OCI-M1 (cell line): ENCODE results near the gene ISM1.
"Not testable (repeated sequence)": the region's sequence is repeated elsewhere in the genome, so short reads cannot be mapped to it uniquely, and the experiment has no call there.

Experiments used
- DNase-seq: peaks from one replicate; lab custom pipeline; 2025; lab: John Stamatoyannopoulos, UW

ISM1 gene

DNA sequence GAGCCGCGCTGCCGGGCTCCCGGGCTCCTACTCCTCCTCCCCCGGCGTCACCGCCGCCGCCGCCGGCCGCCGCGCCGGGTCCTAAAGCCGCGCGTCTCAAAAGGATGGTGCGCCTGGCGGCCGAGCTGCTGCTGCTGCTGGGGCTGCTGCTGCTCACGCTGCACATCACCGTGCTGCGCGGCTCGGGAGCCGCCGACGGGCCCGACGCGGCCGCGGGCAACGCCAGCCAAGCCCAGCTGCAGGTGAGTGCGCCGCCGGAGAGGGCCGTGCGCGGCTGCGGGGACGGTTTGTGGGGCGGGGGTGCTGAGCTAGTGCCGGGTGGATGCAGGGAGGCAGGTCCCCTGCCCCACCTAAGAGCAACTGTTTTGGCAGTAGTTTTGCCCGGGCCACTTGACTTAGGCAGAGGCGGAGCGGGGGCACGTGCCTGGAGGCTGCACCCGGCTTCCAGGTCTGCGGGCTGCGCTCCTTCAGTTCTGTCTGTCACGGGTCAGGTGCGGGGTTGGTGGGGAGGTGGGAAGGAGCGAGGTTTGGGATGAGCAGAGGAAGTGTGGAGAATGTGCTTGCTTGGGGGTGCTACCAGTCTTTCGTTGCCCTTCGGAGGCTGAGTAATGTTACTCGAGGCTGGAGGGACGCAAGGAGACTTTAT is 722 bp downstream of the ISM1 start:
- peak; percentile 76 for DNase-seq

DNA sequence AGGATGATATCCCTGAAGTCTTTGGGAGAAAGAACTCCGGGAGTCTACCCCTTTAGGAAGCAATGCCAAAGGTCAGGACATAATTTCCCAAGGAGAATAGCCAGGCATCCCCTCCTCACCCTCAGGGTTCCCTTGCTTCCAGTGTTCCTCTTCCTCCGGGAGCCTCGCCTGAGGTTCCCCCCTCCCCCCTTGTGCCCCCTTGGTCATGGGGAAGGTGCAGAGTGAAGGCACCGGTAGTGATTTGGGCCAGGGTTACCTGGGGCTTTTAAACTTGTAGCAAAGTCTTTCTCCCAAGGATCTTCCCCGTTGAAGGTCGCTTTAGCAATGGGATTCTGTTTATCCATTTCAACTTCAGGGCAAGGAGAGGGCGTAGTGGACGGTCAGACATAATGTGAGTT is 1.2 kb downstream of the ISM1 start:
- no peak for DNase-seq

DNA sequence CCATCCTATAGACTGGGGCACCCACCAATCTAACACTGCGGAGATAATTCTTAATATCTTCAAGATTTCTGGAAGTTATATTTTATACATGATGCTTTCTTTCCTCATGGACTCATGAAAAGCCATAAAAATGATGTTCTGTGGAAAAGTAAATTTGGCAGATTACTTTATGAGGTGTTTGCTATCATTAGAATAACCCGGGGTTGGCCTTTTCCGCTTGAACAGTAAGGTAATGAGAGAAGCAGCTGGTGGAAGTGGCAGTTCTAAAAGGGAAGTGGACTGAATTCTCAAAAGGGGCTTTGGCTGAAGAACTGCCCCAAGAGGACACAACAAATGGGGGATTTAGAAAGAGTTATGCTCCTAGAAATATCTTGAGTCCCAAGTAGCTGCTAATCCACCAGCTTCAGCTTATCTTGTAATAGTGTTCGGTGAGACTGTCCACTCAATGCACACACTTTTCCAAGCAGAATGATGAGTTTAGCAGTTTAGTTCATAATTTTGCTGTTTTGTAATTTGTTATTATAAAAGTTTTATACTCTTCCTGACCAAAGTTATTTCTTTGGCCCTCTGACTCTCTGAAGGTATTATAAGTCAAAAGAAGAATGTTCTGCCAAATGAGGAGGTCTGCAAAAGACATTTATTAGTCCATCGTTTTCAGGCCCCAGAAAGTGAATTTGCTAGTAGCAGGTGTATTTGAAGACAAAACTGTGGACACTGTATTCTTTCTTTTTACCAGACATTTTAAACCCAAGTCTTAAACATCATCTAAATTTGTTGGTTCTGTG is 2.9 kb downstream of the ISM1 start:
- DNase-seq = no peak

DNA sequence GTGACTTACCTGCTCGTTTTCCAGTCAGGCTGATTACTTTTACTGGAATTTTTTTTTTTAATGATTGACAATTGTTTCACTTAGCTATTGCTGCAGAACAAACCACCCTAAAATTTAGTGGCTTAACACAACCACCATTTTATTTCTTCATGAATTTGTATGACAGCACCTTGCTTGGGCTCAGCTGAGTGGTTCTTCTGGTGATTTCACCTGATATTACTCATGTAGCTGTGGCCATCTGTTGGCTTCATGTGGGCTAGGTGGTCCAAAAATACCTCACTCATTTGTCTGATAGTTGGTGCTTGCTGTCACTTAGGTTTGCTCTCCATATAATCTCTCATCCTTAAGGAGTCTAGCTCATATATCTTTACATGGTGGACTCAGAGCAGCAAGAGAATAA is 5.3 kb downstream of the ISM1 start:
- DNase-seq = no peak

DNA sequence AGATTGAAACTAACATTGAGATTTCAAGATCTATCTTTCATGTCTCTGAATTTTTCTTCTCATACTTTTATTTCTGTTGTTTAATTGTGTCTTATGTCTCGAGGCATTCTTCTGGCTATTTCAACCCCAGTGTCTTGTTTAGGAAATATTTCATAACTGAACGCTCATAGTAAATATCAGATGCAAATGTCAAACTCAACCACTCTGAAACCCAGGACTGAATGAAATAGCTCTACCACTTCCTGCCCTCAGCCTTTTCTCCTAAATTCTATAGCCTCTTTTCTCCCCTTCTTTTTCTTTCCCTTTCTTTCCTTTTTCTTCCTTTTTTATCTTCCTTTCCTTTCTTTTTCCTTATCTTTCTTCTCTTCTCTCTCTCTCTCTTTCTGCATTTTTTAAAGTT is 7.7 kb downstream of the ISM1 start:
- no peak for DNase-seq

DNA sequence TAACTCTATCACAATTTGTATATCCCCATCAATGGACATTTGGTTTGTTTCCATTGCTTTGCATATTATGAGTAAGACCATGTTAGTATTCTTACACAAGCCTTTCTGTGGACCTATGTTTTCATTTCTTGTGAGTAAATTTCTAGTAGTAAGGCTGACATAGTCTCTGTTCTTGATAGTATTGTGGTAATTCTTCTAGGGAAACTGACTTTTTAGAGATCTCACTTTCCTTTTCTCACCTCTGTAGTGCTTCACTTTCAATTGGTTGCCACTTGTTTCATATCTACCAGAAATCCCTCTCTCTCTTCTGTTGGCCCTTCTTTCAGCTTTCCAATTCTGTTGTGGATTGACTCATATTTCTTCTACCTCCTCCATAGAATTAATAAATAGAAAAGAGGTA is 8.5 kb downstream of the ISM1 start:
- no peak for DNase-seq

DNA sequence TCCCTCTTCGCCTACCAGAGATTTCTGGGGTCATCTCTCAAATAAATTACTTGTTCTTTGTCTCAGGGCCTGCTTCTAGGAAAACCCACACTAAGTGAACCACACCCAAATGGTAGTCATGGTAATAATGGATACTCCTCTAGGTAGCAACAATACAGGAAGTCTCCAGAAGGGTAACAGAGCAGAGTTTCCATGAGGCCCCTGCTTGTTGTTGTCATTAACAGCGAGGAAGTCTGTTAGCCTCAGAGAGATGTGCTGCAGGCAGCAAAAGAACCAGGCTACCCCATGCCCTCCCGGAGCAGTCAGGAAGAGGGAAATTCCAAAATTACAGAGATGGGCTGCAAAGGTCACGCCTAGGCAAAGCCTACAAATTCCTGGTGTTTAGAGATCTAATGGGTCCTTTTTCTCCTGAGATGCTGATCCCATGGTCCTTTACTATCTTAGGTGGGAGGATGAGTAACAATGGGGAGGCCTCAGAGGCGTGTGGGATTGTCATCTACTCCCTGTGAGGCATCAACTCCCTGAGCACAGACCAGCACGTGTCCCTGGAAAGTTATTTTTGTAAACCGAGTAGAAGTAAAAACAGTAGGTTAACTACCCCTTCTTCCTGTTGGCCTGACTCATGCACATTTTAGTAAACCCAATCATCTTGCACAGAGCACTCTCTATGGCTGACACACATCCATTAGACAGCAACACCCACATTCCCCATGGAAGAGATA is 10.1 kb downstream of the ISM1 start:
- DNase-seq = peak; percentile 88

DNA sequence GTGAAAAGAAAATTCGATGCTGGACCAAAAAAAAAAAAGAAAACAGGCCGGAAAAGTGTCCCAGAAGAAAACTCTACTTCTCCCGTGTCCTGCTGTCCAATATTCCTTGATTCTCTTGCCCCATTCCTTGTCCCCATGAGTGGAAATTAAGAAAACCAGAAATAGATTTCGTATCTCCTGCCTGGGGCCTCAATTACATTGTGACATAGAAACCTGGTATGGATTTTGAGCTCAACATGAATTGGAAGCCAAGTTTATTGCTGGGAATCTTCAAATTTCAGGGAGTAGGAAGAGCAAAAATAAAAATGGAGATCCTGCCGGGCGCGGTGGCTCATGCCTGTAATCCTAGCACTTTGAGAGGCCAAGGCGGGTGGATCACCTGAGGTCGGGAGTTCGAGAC is 11.9 kb downstream of the ISM1 start:
- DNase-seq = no peak

DNA sequence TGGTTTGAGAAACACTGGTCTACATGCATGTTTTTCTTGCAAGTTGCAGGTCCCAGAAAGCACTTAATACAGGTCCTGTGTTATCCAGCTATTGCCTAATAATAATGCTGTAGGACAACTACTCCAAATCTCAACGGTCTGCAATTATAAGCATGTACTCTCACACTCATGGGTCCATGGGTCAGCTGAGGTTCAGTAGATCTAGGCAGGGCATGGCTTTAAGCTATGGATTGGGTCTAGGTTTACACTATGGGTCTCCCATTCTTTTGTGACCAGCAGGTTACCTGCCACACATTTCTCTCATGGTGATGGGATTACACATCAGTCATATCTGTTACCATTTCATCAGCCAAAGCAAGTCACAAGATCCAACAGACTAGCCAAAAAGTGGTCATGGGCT is 13.9 kb downstream of the ISM1 start:
- DNase-seq = no peak

DNA sequence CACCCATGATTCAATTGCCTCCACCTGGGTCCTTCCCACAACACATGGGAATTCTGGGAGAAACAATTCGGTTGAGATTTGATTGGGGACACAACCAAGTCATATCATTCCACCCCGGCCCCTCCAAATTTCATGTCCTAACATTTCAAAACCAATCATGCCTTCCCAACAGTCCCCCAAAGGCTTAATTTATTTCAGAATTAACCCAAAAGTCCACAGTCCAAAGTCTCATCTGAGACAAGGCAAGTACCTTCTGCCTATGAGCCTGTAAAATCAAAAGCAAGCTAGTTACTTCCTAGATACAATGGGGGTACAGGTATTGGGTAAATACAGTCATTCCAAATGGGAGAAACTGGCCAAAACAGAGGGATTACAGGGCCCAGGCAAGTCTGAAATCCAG is 15.3 kb downstream of the ISM1 start:
- DNase-seq = not testable (repeated sequence)

DNA sequence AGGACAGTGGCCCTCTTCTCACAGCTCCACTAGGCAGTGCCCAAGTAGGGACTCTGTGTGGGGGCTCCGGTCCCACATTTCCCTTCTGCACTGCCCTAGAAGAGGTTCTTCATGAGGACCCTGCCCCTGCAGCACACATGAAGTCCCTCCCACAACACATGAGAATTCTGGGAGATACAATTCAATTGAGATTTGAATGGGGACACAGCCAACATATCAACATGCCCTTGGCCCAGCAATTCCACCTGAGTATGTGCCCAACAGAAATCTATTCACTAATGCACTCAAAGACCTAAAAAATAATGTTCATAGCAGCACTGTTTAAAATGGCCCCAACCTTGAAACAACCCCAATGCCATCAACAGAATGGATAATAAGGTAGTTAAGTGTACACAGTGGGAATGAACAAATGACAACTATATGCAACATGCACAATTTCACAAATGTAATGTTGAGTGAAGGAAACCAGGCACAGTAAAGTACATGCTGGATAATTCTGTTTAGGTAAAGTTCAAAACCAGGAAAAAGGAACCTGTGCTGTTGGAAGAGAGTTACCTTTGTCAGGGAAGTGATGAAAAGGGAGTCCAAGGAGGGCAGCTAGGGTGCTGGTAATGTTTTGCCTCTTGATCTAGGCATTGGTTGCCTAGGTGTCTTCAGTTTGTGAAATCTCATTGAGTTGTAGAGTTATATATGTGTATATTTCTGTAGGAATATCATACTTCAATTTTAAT is 16.1 kb downstream of the ISM1 start:
- DNase-seq = no peak

DNA sequence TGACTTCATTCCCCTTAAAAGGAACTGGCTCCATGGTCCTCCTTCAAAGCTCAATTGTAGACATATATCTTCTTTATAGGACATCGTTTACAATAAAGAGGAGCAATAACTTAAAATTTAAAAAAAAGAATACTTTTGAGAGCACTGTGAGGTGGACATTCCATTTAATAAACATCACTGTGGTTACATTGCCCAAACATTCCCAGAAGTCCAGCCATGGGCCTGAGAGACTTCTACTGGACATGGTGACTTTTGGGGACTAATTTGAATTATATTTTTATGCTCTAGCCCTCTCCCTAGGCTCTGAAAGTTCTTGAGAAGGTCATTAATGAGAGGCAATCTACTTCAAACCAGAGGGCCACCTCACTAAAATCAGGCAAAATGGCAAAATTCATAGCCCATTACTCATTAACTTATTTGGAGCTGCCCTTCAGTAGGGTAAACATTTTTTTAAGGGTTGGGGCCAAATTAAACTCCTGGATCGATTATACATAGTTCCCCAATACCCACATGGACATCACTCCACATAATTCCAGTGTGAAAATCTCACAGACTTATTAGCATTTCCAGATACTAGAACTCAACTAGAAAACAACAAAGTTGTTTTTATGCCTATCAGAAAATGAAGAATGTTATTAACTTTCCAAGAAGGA is 17.1 kb downstream of the ISM1 start:
- no peak for DNase-seq

DNA sequence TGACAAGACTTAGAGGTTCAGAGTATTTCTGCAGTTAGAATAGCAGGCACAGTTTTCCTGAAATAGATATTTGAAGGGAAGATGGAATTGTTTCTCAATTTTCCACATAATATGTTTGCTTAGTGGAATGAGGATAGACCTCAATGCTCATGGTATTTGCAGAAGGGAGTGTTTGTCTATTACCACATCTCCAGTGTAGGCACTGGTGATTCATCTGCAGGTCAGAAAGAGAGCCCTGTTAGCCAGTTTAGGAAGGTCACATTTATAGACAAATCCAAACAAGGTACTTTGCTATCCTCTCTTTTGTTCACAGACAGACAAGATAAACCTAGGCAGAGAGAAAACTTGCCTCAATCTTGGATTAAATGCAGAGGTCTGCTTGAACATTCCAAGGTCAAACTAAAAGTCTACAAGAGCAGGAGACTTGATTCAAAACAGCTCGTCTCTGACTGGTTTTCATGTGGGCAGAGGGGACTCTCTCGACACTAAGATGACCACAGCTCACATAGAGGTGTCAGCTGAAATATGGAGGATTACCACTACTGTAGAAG is 22.8 kb downstream of the ISM1 start:
- DNase-seq = no peak

DNA sequence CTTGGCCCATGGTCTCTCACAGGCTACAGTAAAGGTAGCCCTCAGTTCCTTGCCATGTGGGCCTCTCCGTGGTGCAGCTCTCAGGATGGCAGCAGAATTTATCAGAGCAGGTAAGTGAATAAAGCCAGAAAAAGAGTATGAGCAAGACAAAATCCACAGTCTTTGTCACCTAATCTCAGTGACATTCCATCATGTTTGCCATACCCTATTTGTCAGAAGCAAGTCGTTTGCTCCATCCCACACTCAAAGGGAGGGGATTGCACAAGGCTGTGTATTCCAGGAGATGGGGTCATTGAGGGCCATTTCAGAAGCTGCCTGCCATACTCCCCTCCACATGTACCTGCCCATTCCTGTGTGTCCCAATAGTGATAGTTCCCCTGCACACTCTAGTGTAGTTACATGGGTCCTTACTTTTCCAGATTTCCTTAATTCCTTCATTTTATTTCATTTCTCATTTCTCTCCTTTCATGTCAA is 24.2 kb downstream of the ISM1 start:
- DNase-seq = no peak

DNA sequence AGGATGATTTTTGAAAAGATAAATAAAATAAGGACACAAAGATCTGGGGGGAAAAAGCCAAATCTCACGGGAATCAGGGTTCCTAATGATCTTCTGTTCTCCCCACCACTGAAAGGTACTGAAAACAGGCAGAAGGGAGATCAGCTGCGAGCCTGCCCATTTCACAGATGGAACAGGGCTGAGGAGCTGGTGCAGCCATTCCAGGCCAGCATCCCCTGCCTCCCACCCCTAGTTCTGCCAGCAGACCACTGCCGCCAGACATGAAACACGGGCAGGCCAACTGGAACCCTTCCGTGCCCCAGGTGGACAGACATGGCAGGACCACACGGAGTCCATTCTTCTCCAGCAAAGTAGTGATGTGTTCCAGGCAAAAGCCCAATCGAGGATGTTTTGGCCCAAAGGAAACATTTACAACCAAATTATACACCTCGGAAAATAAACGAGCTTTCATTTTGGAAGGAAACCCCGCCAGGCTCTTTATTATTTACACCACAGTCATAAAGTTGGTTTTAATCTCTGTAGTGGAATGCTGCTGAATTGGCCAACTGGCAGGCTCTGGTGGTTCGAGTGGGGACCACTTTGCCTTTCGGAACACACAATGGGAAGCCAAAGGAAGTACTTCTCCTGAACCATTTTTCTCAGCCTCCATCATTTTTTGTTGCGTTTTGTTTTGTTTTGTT is 28.2 kb downstream of the ISM1 start:
- no peak for DNase-seq

DNA sequence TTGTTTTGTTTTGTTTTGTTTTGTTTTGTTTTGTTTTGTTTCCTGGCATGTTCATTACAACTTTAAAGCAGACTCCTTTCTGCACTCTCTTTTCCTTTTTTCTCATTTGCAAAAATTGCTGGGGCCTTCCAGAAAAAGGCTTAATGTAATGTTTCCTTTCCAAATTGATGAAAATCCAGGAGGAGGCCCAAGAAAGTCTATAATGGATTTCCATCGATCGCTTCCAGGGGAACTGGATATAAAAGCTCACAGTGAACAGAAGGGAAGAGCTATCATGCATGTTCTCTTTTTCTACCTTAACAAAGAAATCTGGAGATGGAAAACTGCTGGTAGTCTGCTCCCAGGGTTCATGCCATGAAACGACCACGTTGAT is 28.7 kb downstream of the ISM1 start:
- no peak for DNase-seq

DNA sequence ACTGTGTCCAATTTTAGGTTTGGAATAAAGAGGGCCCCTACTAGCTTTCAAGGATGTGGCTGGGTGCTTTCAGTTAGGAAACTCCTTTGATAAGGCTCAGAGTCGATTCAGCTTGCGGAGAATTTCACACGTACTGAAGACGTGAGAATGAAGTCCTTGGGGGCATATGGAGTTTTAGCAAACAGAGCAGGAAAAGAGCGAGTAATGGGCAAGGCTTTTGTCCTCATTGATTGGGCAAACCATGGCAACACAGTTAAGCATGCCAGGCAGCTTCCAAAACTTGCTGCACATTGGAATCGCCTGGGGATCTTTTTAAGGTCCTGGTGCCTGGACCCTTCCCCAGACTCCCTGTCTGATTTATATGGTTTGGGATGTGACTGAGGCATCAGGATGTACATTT is 29.2 kb downstream of the ISM1 start:
- no peak for DNase-seq

DNA sequence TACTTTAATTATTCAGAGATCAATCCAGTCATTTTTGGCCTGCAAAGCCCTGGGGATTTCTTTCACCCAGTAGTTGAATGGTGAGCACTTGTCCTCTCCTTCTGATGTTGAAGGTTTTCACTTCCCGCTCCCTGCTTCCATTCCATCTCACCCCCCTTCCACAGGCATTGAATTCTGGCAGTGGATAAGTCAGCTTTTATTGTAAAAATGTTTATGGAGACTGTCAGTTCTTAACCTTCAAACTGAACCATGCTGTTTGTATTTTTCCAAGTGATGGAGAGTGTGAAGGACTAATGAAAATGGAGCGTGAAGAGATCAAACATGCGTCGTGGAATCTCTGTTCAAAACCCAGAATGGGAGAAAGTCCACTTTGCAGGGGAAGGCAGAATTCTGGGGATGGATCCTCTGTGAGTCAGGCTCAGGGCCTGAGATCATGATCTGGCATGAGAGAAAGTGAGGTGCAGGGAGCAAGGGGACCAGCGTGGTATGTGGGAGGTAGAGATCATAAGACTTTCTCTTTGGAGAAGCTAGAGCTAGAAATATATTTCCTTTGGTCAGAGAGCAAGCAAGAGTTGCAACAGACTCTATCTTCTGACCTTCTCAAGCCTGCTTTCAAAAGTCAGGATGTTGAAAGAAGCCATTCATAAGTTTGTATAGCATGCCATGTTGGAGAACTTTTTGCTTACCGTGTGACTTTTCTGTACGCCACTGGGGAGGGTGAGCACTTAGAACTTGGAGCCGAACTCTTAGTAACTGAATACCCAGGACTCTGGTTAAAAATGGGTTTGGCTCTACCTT is 30.2 kb downstream of the ISM1 start:
- DNase-seq = no peak

DNA sequence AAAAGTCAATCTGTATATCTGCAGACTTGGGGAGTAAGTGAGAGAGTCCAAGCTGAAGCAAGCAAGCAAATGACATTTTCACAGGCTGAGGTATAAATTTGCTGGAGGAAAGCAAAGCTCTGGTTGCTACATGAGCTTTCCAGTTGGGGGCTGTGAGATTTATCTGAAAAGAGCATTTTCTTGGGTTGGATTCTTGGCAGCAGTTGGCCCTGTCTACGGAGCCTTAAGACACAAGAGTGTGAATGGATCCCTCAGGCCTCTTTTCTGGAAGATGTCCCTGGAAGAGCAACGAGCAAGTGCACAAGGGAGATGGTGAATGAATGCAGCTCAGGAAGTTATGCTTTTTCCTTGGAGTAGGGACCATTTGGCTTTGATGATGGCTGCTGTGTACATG is 30.8 kb downstream of the ISM1 start:
- no peak for DNase-seq

DNA sequence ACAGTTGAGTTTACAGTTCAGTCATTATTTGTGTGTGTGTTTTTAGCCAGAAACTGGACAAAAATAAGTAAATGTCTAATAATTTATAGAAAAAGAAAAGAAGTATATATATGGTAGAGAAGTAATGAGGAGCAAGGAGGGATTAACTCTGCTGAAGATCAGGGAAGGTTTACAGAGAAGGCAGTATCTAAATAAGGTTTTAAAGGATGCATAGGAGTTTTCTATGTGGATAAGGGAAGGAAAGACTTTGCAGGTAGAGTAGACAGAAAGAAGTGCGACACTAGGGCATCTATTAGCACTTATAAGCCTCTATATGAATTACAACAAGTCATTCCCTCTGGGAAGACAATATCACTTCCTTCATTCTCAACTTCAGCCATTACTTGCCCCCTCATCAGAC is 34.3 kb downstream of the ISM1 start:
- DNase-seq = no peak
